Measurements from ENCODE around the gene NCK2. TPM values are rescaled to one million over a fixed set of nuclear protein-coding genes. Genes with fewer than 3 reads are reported as not detected.

NCK2 gene
- total RNA-seq, 1 donor from 2014 or later: 55.2 TPM

DNA sequence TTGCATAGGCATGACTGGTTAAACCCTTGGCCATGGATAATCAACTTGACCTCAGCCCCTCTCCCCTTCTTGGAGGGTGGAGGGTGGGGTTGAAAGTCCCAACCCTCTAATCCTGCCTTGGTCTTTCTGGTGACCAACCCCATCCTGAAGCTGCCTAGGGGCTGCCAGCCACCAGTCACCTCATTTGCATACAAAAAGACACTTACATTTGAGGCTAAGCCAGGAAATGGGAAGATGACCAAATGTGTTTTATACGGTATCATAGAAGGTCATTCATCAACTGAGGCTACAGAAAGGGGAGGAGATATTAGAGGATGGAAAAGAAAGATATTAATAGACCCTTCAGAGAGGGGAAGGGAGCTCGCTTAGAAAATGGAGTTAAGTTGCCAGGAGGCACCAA lies 96.8 kb downstream of the NCK2 start:
- Mint-ChIP-seq H3K4me3 (ENCODE audit: unreplicated experiment) (no peak overlapping the region), H3K27ac (ENCODE audit: unreplicated experiment) (no peak overlapping the region)
- TF ChIP-seq, protein P1, sequence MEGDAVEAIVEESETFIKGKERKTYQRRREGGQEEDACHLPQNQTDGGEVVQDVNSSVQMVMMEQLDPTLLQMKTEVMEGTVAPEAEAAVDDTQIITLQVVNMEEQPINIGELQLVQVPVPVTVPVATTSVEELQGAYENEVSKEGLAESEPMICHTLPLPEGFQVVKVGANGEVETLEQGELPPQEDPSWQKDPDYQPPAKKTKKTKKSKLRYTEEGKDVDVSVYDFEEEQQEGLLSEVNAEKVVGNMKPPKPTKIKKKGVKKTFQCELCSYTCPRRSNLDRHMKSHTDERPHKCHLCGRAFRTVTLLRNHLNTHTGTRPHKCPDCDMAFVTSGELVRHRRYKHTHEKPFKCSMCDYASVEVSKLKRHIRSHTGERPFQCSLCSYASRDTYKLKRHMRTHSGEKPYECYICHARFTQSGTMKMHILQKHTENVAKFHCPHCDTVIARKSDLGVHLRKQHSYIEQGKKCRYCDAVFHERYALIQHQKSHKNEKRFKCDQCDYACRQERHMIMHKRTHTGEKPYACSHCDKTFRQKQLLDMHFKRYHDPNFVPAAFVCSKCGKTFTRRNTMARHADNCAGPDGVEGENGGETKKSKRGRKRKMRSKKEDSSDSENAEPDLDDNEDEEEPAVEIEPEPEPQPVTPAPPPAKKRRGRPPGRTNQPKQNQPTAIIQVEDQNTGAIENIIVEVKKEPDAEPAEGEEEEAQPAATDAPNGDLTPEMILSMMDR (IDR thresholded peaks at IDR 0.05): no peak

GRCh38 chr2:105842555-105842954 lies 97.8 kb downstream of the NCK2 start:
- Mint-ChIP-seq H3K9me3 (ENCODE audit: low read depth) (no peaks in the 10 kb centered on the region), H3K4me1 (ENCODE audit: low read depth) (peaks cover 34% of the 10 kb centered on the region), H3K27me3 (ENCODE audit: low read depth) (no peaks in the 10 kb centered on the region), H3K27ac (ENCODE audit: unreplicated experiment) (no peak overlapping the region), H3K4me3 (ENCODE audit: unreplicated experiment) (no peak overlapping the region), H3K36me3 (ENCODE audit: low read depth) (no peaks in the 10 kb centered on the region)
- TF ChIP-seq, protein P1 (IDR thresholded peaks at IDR 0.05): no peak
- no peak for DNase-seq (ENCODE audit: low spot score)

More for the DNA sequence above, 96.8 kb downstream of the NCK2 start:
- Mint-ChIP-seq H3K36me3 (ENCODE audit: low read depth) (no peaks in the 10 kb centered on the region), H3K4me1 (ENCODE audit: low read depth) (peaks cover 36% of the 10 kb centered on the region), H3K9me3 (ENCODE audit: low read depth) (no peaks in the 10 kb centered on the region), H3K27me3 (ENCODE audit: low read depth) (no peaks in the 10 kb centered on the region)
- no peak for DNase-seq (ENCODE audit: low spot score)

DNA sequence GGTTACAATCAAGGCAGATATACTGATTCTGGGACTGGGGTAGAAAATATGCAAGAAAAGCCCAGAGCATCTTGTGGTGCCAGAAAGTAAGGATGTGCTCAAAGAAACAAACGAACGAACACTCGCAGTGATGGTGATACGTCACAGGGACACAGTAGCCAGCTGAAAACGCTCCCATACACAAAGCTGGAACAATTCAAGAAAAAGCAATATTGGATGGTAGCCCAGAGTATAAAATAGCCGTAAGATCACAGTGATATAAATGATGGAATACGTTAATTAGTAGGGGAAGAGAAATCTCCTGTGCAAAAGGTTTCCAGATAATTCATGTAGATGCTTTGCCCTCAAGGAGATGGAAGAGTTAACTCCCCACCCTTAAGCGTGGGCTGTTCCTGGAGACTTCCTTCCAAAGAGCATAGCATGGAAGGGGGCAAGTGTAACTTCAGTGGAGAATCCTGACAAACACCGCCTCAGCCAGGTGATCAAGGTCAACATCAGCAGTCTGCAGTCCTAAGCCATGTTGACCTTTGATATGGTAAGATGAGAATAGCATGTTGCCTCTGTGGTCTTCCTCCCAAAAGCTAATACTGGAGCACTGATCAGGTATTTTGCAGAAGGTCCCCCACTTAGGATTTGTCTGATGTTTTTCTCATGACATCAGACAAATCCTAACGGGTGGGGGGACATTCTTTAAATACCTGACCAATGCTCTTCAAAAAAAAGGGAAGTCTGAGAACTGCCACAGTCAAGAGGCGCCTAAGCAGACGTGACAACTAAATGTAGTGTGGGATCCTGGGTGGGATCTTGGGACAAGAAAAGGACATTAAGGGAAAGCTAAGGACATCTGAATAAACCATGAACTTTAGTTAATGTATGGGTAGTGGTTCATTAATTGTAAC lies 99.0 kb downstream of the NCK2 start:
- H3K9me3 Mint-ChIP-seq (ENCODE audit: low read depth): no peaks in the 10 kb centered on the region
- H3K27ac Mint-ChIP-seq (ENCODE audit: unreplicated experiment): peak overlapping the region; percentile 66
- peaks cover 32% of the 10 kb centered on the region for H3K4me1 Mint-ChIP-seq (ENCODE audit: low read depth)
- H3K27me3 Mint-ChIP-seq (ENCODE audit: low read depth): no peaks in the 10 kb centered on the region
- no peaks in the 10 kb centered on the region for H3K36me3 Mint-ChIP-seq (ENCODE audit: low read depth)
- H3K4me3 Mint-ChIP-seq (ENCODE audit: unreplicated experiment): no peak overlapping the region
- TF ChIP-seq, protein P1 (IDR thresholded peaks at IDR 0.05): no peak
- DNase-seq (ENCODE audit: low spot score): no peak

DNA sequence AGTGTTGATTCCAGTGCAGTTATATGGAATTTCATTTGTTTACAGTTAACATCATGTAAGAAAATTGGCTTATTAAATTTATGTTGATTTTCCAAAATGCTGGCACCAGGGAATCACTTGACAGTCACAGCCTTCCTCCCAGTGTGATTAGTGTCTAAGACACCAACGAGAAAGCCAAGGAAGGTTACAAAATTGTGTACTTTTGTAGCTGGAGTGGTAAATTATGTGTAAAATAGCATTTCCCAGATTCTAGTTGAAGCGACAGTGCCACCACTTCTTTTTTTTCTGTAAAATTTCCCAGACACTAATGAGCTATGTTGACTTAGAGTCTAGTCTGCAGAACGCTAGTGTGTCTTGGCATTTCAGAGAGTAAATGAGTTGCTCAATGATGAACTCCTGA lies 101.3 kb downstream of the NCK2 start:
- no peaks in the 10 kb centered on the region for H3K9me3 Mint-ChIP-seq (ENCODE audit: low read depth)
- TF ChIP-seq, protein P1 (IDR thresholded peaks at IDR 0.05): no peak

GRCh38 chr2:105847056-105847455 lies 102.3 kb downstream of the NCK2 start:
- no peak overlapping the region for H3K27ac Mint-ChIP-seq (ENCODE audit: unreplicated experiment)
- TF ChIP-seq, protein P1 (IDR thresholded peaks at IDR 0.05): no peak
- no peaks in the 10 kb centered on the region for H3K9me3 Mint-ChIP-seq (ENCODE audit: low read depth)
- no peak overlapping the region for H3K4me3 Mint-ChIP-seq (ENCODE audit: unreplicated experiment)
- no peaks in the 10 kb centered on the region for H3K27me3 Mint-ChIP-seq (ENCODE audit: low read depth)
- no peaks in the 10 kb centered on the region for H3K36me3 Mint-ChIP-seq (ENCODE audit: low read depth)
- peaks cover 28% of the 10 kb centered on the region for H3K4me1 Mint-ChIP-seq (ENCODE audit: low read depth)
- DNase-seq (ENCODE audit: low spot score): no peak

More for the DNA sequence above, 101.3 kb downstream of the NCK2 start:
- Mint-ChIP-seq H3K4me1 (ENCODE audit: low read depth) (peaks cover 30% of the 10 kb centered on the region), H3K27ac (ENCODE audit: unreplicated experiment) (peak overlapping the region; percentile 1), H3K36me3 (ENCODE audit: low read depth) (no peaks in the 10 kb centered on the region), H3K4me3 (ENCODE audit: unreplicated experiment) (no peak overlapping the region), H3K27me3 (ENCODE audit: low read depth) (no peaks in the 10 kb centered on the region)
- no peak for DNase-seq (ENCODE audit: low spot score)
